Measurements from ENCODE around the gene CCNG1. TPM values are rescaled to one million over a fixed set of nuclear protein-coding genes. Genes with fewer than 3 reads are reported as not detected.

Gene CCNG1
- total RNA-seq, 1 donor from 2014 or later, result 53.0 TPM

DNA sequence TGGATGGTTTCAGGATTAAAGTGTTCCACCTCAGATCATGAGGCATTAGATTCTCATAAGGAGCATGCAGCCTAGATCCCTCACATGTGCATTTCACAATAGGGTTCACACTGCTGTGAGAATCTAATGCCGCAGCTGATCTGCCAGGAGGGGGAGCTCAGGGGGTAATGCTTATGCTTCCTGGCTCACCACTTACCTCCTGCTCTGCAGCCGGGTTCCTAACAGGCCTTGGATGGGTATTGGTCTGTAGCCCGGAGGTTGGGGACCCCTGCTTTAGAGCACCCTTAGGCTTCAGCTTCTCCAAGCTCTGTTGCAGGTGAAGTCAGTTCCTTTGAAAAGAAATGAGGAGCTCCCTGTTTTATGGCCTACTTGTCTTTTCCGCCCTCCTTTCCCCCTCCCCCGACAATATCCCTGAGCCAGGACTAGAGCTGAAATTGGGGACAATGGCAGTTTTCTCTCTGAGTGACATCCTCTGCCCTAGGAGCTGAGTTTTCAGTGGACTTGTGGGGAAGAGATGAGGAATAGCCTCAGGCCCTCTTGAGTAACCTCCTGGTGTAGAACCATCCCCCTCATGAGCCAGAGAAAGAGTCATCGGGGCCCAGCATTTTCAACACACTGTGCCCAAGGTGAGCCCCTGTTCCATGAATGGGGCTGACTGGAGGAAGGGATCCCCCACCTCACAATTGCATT lies 51.8 kb downstream of the CCNG1 start:
- TF ChIP-seq POLR2AphosphoS5 (IDR thresholded peaks at IDR 0.05; ENCODE audit: insufficient read depth in 1 of 2, low read depth in 1 of 2), result no peak
- TF ChIP-seq, protein P1, sequence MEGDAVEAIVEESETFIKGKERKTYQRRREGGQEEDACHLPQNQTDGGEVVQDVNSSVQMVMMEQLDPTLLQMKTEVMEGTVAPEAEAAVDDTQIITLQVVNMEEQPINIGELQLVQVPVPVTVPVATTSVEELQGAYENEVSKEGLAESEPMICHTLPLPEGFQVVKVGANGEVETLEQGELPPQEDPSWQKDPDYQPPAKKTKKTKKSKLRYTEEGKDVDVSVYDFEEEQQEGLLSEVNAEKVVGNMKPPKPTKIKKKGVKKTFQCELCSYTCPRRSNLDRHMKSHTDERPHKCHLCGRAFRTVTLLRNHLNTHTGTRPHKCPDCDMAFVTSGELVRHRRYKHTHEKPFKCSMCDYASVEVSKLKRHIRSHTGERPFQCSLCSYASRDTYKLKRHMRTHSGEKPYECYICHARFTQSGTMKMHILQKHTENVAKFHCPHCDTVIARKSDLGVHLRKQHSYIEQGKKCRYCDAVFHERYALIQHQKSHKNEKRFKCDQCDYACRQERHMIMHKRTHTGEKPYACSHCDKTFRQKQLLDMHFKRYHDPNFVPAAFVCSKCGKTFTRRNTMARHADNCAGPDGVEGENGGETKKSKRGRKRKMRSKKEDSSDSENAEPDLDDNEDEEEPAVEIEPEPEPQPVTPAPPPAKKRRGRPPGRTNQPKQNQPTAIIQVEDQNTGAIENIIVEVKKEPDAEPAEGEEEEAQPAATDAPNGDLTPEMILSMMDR (IDR thresholded peaks at IDR 0.05), result no peak
- no peak for TF ChIP-seq POLR2A (IDR thresholded peaks at IDR 0.05)
- no peaks in the 10 kb centered on the region for H3K27me3 ChIP-seq
- no peaks in the 10 kb centered on the region for H3K9me3 ChIP-seq
- H3K4me3 ChIP-seq, result no peak overlapping the region
- H3K36me3 ChIP-seq, result no peaks in the 10 kb centered on the region
- intact Hi-C loops (cut with DNase I), result no loop called here
- H3K4me1 ChIP-seq, result no peaks in the 10 kb centered on the region
- no peak for DNase-seq (ENCODE audit: extremely low spot score in 2 of 2)
- H3K27ac ChIP-seq, result no peak overlapping the region

DNA sequence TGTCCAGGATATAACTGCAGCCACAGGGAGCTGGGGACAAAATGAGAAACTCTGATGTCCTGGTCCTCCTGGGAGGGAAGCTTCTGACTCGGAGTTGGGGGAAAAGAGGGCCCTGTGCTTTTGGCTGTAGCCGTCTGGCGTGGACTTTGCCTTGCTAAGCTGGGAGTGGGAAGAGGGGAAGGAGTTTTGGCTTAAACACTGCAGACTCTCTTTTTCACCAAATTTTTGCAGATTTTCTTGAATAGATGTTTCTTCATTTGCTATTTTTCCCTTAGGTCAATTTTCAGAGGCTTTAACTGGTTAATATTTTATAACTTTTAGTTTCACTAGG lies 52.3 kb downstream of the CCNG1 start:
- no peak for DNase-seq (ENCODE audit: extremely low spot score in 2 of 2)
- TF ChIP-seq, protein P1 (IDR thresholded peaks at IDR 0.05), result no peak
- TF ChIP-seq POLR2AphosphoS5 (IDR thresholded peaks at IDR 0.05; ENCODE audit: insufficient read depth in 1 of 2, low read depth in 1 of 2), result no peak
- TF ChIP-seq POLR2A (IDR thresholded peaks at IDR 0.05), result no peak
- no peaks in the 10 kb centered on the region for H3K36me3 ChIP-seq
- H3K27me3 ChIP-seq, result no peaks in the 10 kb centered on the region
- no peaks in the 10 kb centered on the region for H3K4me1 ChIP-seq
- no peaks in the 10 kb centered on the region for H3K9me3 ChIP-seq
- no peak overlapping the region for H3K4me3 ChIP-seq
- intact Hi-C loops (cut with DNase I), result no loop called here
- H3K27ac ChIP-seq, result no peak overlapping the region

Small RNA genes lying within 50 kb of the gene (small RNA-seq; reads per million reads assigned to genes)
- not detected for gene AC008723.1

Other genes starting within 250 kb of the CCNG1 start
- gene NUDCD2, start 22.5 kb downstream of the CCNG1 start, total RNA-seq, result 4.4 TPM
- gene HMMR, start 23.0 kb downstream of the CCNG1 start, total RNA-seq, result 9.3 TPM
- 38.3 TPM for gene MAT2B, start 68.0 kb downstream of the CCNG1 start, total RNA-seq